Subcutaneous adipose tissue (tissue), 4 donors: ENCODE results near the gene TNNI3K. TPM values are rescaled to one million over a fixed set of nuclear protein-coding genes. Genes with fewer than 3 reads are reported as not detected.

ENCODE experiments used
- CTCF ChIP-seq: fragments of 450-650 bp; IDR thresholded peaks from one replicate; pipeline ENCODE4 v1.5.1; 2016; ENCODE audit warnings: low read depth, mild to moderate bottlenecking, control low read depth, antibody characterized with exemption, moderate library complexity
- total RNA-seq, 4 donors: library from RNA; depleted of rRNA; stranded (reverse); fragments of >200 nt; gene quantifications; one replicate each; pipeline ENCODE4 v1.1.0, GENCODE V29; 2016

Gene TNNI3K
- total RNA-seq, 4 donors from 2014 or later, result 0.98 to 7.0 (median 3.9) TPM; not detected in 1

DNA sequence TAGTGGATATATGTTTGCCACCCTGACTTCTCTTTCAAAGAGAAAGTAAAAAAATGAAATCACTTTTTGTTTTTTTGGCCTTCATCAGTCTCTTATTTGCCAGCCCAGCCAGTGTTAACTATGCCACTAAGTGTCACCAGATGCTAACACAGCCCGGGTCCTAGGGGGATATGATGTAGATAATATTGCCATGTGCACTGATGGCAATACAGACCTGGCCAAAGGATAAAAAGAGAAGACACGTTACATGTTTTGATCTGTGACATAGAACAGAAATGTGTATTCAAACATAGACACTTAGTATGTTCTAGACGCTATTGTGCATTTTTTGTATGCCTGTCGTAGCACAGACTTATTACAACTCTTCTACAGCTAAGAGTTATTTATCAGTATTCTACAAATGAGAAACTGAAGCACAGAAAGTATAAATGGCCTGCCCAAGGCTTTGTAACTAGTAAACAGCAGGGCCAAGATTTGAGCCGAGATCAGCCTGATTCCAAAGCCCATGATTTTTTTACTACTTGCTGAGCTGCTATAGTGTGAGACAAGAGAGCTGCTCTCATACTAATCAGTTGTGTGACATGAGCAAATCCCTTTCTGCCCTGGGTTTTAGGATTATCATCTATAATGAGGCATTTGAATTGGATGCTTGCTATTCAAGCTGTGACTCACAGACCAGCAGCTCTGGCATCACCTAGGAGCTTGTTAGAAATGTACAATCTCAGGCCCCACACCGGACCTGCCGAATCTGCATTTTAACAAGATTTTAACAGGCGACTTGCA is 270.9 kb downstream of the TNNI3K start:
- TF ChIP-seq CTCF, result no peak

- no peak for TF ChIP-seq CTCF
Measured at GRCh38 chr1:74508449-74508848, 273.3 kb downstream of the TNNI3K start.

DNA sequence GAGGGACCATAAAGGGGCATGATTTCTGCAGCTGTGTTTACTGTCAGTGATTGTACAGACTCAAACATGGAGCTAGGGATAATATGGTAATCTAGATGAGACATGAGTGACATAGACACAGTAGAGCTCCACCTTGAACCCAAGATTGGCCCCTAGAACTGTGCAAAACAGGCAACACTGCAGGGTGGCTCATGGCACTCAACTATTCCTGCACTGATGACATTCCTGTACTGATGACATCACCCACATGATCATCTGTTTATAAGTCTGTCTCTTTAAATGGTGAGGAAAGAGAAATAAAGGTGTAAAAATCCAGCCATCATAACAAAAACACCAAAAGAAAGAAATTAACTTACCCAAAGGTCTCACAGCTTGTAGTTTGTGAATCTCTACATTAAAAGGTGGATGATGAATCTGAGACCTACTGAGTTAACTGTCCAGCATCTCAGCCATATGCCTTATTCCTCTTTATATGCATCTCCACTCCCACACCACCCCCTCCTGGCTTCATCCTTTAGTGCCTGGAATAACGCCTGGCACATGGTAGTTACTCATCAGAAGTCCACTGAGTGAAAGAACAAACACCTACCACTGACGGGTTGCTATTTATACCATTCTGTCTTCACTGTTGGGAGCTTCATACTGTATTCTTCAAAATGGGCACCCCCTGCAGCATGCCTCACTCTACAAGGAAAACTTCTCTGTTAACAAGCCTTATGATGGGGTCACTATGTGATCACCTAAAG is 277.2 kb downstream of the TNNI3K start, which contains the start of gene LRRC53:
LRRC53 (minus strand) TSS at position 442 of the 746 bp plus-strand sequence. CDS start 29,262 bp downstream, outside the sequence.
- no peak for TF ChIP-seq CTCF

DNA sequence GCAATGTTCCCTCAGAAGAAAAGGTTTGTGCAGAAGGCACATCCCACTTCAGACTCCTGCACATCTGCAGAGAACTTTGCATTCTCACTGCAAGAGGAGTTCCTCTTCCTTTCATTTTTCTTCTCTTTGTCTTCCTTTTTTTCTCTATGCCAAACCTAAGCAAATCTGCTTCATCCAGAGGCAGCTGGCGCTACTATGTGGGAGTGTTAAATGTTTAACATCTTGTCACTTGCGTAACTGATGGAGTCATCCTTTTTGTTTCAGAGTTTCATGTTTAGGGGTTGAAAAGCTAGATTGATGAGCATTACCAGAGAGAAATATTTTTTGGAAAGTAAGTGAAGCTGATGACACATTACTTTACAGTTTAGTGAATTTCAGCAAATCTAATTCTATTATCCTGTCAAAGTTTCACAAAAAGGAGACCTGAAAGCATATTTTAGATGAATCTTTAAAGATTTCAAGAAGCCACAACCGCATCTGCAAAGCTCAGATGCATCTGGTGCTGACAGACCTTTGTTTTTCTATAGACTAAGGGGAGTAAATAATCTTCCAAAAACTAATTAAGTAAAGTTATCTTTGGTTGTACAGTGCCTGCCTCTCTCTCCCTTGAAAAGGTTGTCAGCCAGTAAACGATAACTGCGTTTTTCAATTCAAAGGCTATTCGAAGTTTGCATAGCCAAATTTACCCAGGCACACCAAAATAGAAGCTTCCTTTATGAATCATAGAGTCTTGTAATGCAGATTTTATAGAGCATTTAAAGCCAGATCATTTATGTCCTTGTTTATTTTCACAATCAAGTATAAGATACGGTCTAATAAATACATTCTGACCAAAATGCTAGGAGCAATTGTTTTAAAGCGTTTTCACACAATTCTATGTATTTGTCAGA is 278.5 kb downstream of the TNNI3K start:
- no peak for TF ChIP-seq CTCF

DNA sequence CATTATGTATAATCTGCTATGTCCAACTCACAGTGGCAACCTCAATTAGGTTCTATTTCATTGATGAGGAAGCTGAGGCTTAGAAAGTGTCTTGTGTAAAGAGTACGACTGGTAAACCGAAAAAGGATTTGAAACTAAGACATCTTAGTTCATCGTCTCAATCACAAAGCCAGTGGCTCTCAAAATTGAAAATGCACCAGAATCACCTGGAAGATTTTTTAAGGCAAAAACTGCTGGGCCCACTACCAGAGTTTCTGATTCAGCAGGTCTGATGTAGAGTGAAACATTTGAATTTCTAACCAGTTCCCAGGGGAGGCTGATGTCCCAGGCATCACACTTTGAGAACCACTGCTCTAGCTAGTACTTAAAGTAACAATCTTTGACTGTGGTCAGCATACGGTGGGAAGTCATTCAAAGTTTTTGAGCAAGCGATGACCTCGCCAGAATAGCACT is 282.4 kb downstream of the TNNI3K start:
- TF ChIP-seq CTCF, result no peak

DNA sequence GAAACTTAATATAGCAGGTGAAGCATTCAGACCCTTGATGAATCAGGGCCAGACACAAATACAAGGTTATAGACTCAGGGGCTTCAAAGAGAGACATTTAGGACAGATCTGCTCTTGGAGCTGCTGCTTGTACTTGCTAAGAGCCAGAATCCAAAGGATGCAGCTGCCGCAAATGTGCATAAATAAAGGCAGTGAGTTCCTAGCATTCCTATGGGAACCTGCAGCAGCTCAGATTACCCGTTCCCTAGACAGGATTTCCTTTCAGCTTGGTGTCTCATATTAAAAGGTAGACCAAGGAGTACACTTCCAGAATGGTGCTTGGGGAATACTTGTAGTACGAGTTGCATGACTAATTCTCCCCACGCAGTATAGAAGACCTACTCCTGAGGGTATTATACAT is 287.0 kb downstream of the TNNI3K start:
- TF ChIP-seq CTCF, result no peak
